ENCODE measurements around the gene ADO. TPM values are rescaled to one million over a fixed set of nuclear protein-coding genes. Genes with fewer than 3 reads are reported as not detected.

ADO gene
- total and polyA plus RNA-seq, 2 of the 4 experiments (the other 2 are of a cell fraction), result 8.0 to 8.1 TPM

- intact Hi-C loops (cut with micrococcal nuclease), result no loop called here
- H3K9me3 ChIP-seq (ENCODE audit: control insufficient read depth, insufficient read depth, low read length), result no peaks in the 10 kb centered on the region
- ChIA-PET POLR2A (ENCODE audit: unreplicated experiment) (no interaction called here), CTCF (no interaction called here)
- no peak overlapping the region for H2AK9ac ChIP-seq (replicated peaks; ENCODE audit: low read depth, low read length, poor library complexity)
- H2BK120ac ChIP-seq (ENCODE audit: low read depth, low read length), result no peak overlapping the region
- no TSS peak for BruUV-seq (replicated peaks)
- H4K5ac ChIP-seq (ENCODE audit: low read depth, low read length), result no peak overlapping the region
- H3K18ac ChIP-seq (ENCODE audit: low read depth, low read length), result no peak overlapping the region
- no peak overlapping the region for H3K4ac ChIP-seq (ENCODE audit: low read depth, low read length)
- no peak overlapping the region for H3K23ac ChIP-seq (ENCODE audit: low read depth, low read length)
- no peak overlapping the region for H3K4me3 ChIP-seq (ENCODE audit: insufficient read depth, low read depth, low read length)
- no peak overlapping the region for H3K9ac ChIP-seq (ENCODE audit: low read depth, low read length)
- no peak overlapping the region for H3K4me2 ChIP-seq (ENCODE audit: low read depth, low read length)
- H3K36me3 ChIP-seq (ENCODE audit: control insufficient read depth, insufficient read depth, low read length), result no peaks in the 10 kb centered on the region
- in situ Hi-C loops (cut with MboI; ENCODE audit: low sequenced_read_pairs), result no loop called here
- dilution Hi-C loops (cut with HindIII; ENCODE audit: low sequenced_read_pairs, unreplicated experiment), result no loop called here
- no peak overlapping the region for H2BK5ac ChIP-seq (ENCODE audit: low read depth, low read length, poor library complexity, severe bottlenecking)
- no peaks in the 10 kb centered on the region for H3K9me1 ChIP-seq (ENCODE audit: insufficient read depth, low read length)
- no peak for DNase-seq
- ATAC-seq (ENCODE audit: low read depth), result no peak
- no peaks in the 10 kb centered on the region for H4K20me1 ChIP-seq (ENCODE audit: insufficient read depth, low read length)
- H3K79me1 ChIP-seq (ENCODE audit: low read depth in 1 of 2, low read length in 2 of 2), result no peaks in the 10 kb centered on the region
- H2BK15ac ChIP-seq (ENCODE audit: low read depth, low read length), result no peak overlapping the region
- H2BK20ac ChIP-seq (ENCODE audit: low read depth, low read length), result no peak overlapping the region
- H3K14ac ChIP-seq (replicated peaks; ENCODE audit: low read depth, low read length), result no peak overlapping the region
- H2AK5ac ChIP-seq (ENCODE audit: low read depth, low read length), result no peak overlapping the region
- WGBS, 2 experiments (ENCODE audit: extremely low coverage in 2 of 2, insufficient read length in 1 of 2), result no CpG with 5 or more reads among the region's 2 CpGs
- H3K56ac ChIP-seq (ENCODE audit: extremely low read depth, insufficient read depth, low read length), result no peak overlapping the region
- H4K8ac ChIP-seq (ENCODE audit: low read depth in 2 of 2, low read length in 2 of 2), result no peak overlapping the region
- no peak overlapping the region for H2AFZ ChIP-seq (replicated peaks; ENCODE audit: low read length, poor library complexity)
- no peak overlapping the region for H3K27ac ChIP-seq (ENCODE audit: insufficient read depth, low read length)
- peaks cover 7% of the 10 kb centered on the region for H3K27me3 ChIP-seq (ENCODE audit: control insufficient read depth, insufficient read depth, low read length)
- H3K4me1 ChIP-seq (ENCODE audit: control insufficient read depth, insufficient read depth, low read length), result no peaks in the 10 kb centered on the region
- no peak overlapping the region for H4K91ac ChIP-seq (ENCODE audit: insufficient read depth, low read depth, low read length)
- TF ChIP-seq POLR2A (IDR thresholded peaks at IDR 0.05; ENCODE audit: low read depth, low read length) (no peak), MAZ (IDR thresholded peaks at IDR 0.05; ENCODE audit: borderline replicate concordance, low read depth, low read length) (no peak), FOS (IDR thresholded peaks at IDR 0.05; ENCODE audit: low read depth, low read length) (no peak), CTCF (conservative IDR thresholded peaks at IDR 0.05; ENCODE audit: low read depth, low read length) (no peak), ELK1 (IDR thresholded peaks at IDR 0.05; ENCODE audit: borderline replicate concordance, low read depth, low read length) (no peak), SMC3 (IDR thresholded peaks at IDR 0.05; ENCODE audit: low read depth, low read length) (no peak), RAD21 (IDR thresholded peaks at IDR 0.05; ENCODE audit: low read length) (no peak), RCOR1 (IDR thresholded peaks at IDR 0.05; ENCODE audit: insufficient replicate concordance, low read length) (no peak), CEBPB (IDR thresholded peaks at IDR 0.05; ENCODE audit: low read depth, low read length) (no peak), MAFK (IDR thresholded peaks at IDR 0.05; ENCODE audit: low read depth, low read length) (no peak), RFX5 (IDR thresholded peaks at IDR 0.05; ENCODE audit: low read depth, low read length) (no peak), NFE2L2 (IDR thresholded peaks at IDR 0.05; ENCODE audit: low read depth, low read length) (no peak), MXI1 (IDR thresholded peaks at IDR 0.05; ENCODE audit: borderline replicate concordance, low read depth, low read length) (no peak), USF2 (IDR thresholded peaks at IDR 0.05; ENCODE audit: low read depth, low read length) (no peak), CHD1 (IDR thresholded peaks at IDR 0.05; ENCODE audit: low read depth, low read length) (no peak), BHLHE40 (IDR thresholded peaks at IDR 0.05; ENCODE audit: low read depth, low read length) (no peak)
Observed at GRCh38 chr10:62839590-62839989, 35.1 kb downstream of the ADO start.

Data from IMR-90 (cell line).